OCI-LY7 (cell line): Measurements from ENCODE around the gene MIOX. TPM values are rescaled to one million over a fixed set of nuclear protein-coding genes. Genes with fewer than 3 reads are reported as not detected.

Experiments
- BruUV-seq: library from RNA; stranded (reverse); fragments of 400-500 nt; replicated peaks from 2 replicates; lab custom pipeline; 2021; lab: Mats Ljungman, UMichigan
- CTCF ChIA-PET: fragments of 300-600 bp; sonication (Branson Sonifier 250); formaldehyde crosslinking; loops from one replicate; lab custom pipeline; 2022; ENCODE audit warnings: antibody characterized with exemption; ENCODE audit not compliant: unreplicated experiment; lab: Charles Lee
- POLR2A ChIA-PET: fragments of 300-600 bp; sonication (Branson Sonifier 250); formaldehyde crosslinking; loops from one replicate; lab custom pipeline; 2022; ENCODE audit warnings: antibody characterized with exemption; lab: Charles Lee
- DNase-seq: peaks from one replicate; pipeline ENCODE4 v3.0.0-alpha.2; 2015; ENCODE audit warnings: low spot score
- H2AFZ ChIP-seq: fragments of 200-600 bp; sonication (generic), shearing (Covaris generic); 2 replicates; pipeline ENCODE4 v1.6.1; 2014; ENCODE audit warnings: mild to moderate bottlenecking, antibody characterized with exemption, low read length, moderate library complexity
- H3K27ac ChIP-seq: fragments of 200-600 bp; sonication (generic); 2 replicates; pipeline ENCODE4 v1.5.1; 2014; ENCODE audit warnings: mixed run types, low read depth, mild to moderate bottlenecking, moderate library complexity, low read length, inconsistent platforms; ENCODE audit not compliant: poor library complexity, severe bottlenecking
- H3K36me3 ChIP-seq: fragments of 200-600 bp; sonication (generic); 2 replicates; pipeline ENCODE4 v1.6.1; 2014; ENCODE audit warnings: mild to moderate bottlenecking, antibody characterized with exemption, low read length, moderate library complexity, mixed read lengths; ENCODE audit not compliant: insufficient read depth
- H3K4me1 ChIP-seq: fragments of 200-600 bp; sonication (generic); 2 replicates; pipeline ENCODE4 v1.5.1; 2014; ENCODE audit warnings: mild to moderate bottlenecking, low read length; ENCODE audit not compliant: insufficient read depth, poor library complexity, severe bottlenecking
- H3K4me2 ChIP-seq: fragments of 200-600 bp; sonication (generic); 2 replicates; pipeline ENCODE4 v1.6.1; 2014; ENCODE audit warnings: mild to moderate bottlenecking, low read length
- H3K4me3 ChIP-seq: fragments of 200-600 bp; sonication (generic); 2 replicates; pipeline ENCODE4 v1.5.1; 2014; ENCODE audit warnings: mild to moderate bottlenecking, low read depth, low read length; ENCODE audit not compliant: poor library complexity, severe bottlenecking
- H3K79me2 ChIP-seq: fragments of 200-600 bp; sonication (generic); 2 replicates; pipeline ENCODE4 v1.6.1; 2016; ENCODE audit warnings: low read depth, mild to moderate bottlenecking, low read length, moderate library complexity, mixed read lengths; ENCODE audit not compliant: insufficient read depth
- H3K9me2 ChIP-seq: fragments of 200-600 bp; sonication (generic); 2 replicates; pipeline ENCODE4 v1.6.1; 2016; ENCODE audit warnings: mild to moderate bottlenecking, low read length, mixed read lengths; ENCODE audit not compliant: insufficient read depth
- H3K9me3 ChIP-seq: fragments of 200-600 bp; sonication (generic); 2 replicates; pipeline ENCODE4 v1.6.1; 2014; ENCODE audit warnings: mild to moderate bottlenecking, mixed run types, low read length, mixed read lengths
- H4K20me1 ChIP-seq: fragments of 200-600 bp; sonication (generic); 2 replicates; pipeline ENCODE4 v1.6.1; 2014; ENCODE audit warnings: mild to moderate bottlenecking, antibody characterized with exemption, low read length, moderate library complexity, mixed read lengths; ENCODE audit not compliant: insufficient read depth
- EZH2phosphoT487 ChIP-seq: fragments of 200-600 bp; sonication (generic); IDR thresholded peaks from 2 replicates; pipeline ENCODE4 v1.6.1; 2018; ENCODE audit warnings: low read depth, borderline replicate concordance, mild to moderate bottlenecking, mixed run types, antibody characterized with exemption, low read length, moderate library complexity, mixed read lengths
- intact Hi-C: fragments of 100-400 bp; cut with micrococcal nuclease; formaldehyde crosslinking; loops from one replicate; pipeline ENCODE4 v1.10.0; 2022; ENCODE audit not compliant: unreplicated experiment
- total RNA-seq, 2 experiments: library from RNA; depleted of rRNA in 1 of 2; stranded (reverse); fragments of >200 nt in 1 of 2; shearing (Covaris generic) in 1 of 2; gene quantifications; 2 replicates each; pipeline ENCODE4 v1.2.3, GENCODE V29; 2014 to 2022
- TF ChIP-seq, protein P1 (sequence below): fragments of 200-600 bp; sonication (generic); conservative IDR thresholded peaks from 2 replicates; pipeline ENCODE4 v1.5.1; 2014; ENCODE audit warnings: mild to moderate bottlenecking, antibody characterized with exemption, low read length, moderate library complexity, mixed read lengths

The MIOX gene
- total RNA-seq, 2 experiments from 2014 or later: 0.53 TPM; not detected in 1

DNA sequence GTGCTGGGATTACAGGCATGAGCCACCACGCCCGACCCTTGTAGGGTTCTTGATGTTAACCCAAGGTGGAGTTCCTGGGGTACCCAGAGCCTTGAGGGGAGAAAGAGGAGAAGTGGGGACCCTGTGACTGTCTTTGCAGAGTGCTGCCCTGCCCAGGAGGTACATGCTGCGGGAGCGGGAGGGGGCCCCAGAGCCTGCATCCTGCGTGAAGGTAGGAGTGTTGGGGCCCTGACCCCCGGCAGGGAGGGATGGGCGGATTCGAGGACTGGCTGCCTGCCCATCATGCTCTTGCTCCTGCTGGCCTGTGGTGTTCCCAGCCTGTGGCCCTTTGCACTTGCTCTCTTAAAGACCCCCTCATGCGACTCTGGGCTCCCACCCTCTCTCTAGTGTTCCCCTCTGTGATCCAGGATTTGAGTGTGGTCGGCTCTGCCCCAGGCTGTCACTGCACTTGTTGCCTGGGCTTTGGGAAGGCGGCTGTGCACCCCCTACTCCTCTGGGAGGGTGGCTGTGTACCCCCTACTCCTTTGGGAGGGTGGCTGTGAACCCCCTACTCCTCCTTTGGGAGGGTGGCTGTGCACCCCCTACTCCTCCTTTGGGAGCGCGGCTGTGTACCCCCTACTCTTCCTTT is 34.3 kb downstream of the MIOX start:
- Histone ChIP-seq H3K4me3 (no peak overlapping the region), H2AFZ (no peak overlapping the region), H3K36me3 (peaks cover 91% of the 10 kb centered on the region), H4K20me1 (no peaks in the 10 kb centered on the region), H3K4me1 (peaks cover 10% of the 10 kb centered on the region), H3K4me2 (no peak overlapping the region), H3K27ac (no peak overlapping the region), H3K9me3 (no peaks in the 10 kb centered on the region), H3K79me2 (peaks cover 4% of the 10 kb centered on the region; the same call in 1 of the 2 replicates), H3K9me2 (no peaks in the 10 kb centered on the region)
- intact Hi-C loops: no loop called here
- DNase-seq: no peak
- no TSS peak for BruUV-seq
- TF ChIP-seq, protein P1, sequence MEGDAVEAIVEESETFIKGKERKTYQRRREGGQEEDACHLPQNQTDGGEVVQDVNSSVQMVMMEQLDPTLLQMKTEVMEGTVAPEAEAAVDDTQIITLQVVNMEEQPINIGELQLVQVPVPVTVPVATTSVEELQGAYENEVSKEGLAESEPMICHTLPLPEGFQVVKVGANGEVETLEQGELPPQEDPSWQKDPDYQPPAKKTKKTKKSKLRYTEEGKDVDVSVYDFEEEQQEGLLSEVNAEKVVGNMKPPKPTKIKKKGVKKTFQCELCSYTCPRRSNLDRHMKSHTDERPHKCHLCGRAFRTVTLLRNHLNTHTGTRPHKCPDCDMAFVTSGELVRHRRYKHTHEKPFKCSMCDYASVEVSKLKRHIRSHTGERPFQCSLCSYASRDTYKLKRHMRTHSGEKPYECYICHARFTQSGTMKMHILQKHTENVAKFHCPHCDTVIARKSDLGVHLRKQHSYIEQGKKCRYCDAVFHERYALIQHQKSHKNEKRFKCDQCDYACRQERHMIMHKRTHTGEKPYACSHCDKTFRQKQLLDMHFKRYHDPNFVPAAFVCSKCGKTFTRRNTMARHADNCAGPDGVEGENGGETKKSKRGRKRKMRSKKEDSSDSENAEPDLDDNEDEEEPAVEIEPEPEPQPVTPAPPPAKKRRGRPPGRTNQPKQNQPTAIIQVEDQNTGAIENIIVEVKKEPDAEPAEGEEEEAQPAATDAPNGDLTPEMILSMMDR: no peak
- no peak for TF ChIP-seq EZH2phosphoT487
- POLR2A ChIA-PET: interaction anchor here (0.5 kb wide), 1 partner anchor 40 kb away, joined by 4 read pairs; no protein-coding TSS in a partner anchor
- CTCF ChIA-PET: no interaction called here

DNA sequence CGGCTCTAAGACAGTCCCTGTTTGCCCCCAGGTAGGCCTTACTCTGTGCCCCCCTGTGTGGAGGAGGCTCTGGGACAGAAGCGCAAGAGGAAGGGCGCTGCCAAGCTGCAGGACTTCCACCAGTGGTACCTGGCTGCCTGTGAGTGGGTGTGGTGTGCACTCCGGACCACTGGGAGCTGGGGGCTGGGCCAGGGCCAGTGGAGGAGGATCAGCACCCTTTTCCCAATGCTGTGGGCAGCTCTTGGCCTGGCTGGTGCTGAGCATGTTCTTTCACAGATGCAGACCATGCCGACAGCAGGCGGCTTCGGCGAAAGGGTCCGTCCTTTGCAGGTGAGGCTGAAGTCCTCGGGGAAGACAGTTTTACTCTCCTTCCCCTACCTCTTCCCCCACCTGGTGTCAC is 35.1 kb downstream of the MIOX start:
- H3K4me2 ChIP-seq: no peak overlapping the region
- H3K79me2 ChIP-seq: peaks cover 4% of the 10 kb centered on the region; the same call in 1 of the 2 replicates
- no peak overlapping the region for H2AFZ ChIP-seq
- no peaks in the 10 kb centered on the region for H3K9me3 ChIP-seq
- H3K4me1 ChIP-seq: peaks cover 10% of the 10 kb centered on the region
- H3K4me3 ChIP-seq: no peak overlapping the region
- no peak overlapping the region for H3K27ac ChIP-seq
- intact Hi-C loops: no loop called here
- ChIA-PET CTCF (no interaction called here), POLR2A (interaction anchor here (0.5 kb wide), 1 partner anchor 39 kb away, joined by 4 read pairs; no protein-coding TSS in a partner anchor)
- no peak for TF ChIP-seq EZH2phosphoT487
- TF ChIP-seq, protein P1: no peak
- no peaks in the 10 kb centered on the region for H3K9me2 ChIP-seq
- DNase-seq: no peak
- no TSS peak for BruUV-seq
- H3K36me3 ChIP-seq: peaks cover 84% of the 10 kb centered on the region
- no peaks in the 10 kb centered on the region for H4K20me1 ChIP-seq
